NCI-H82 (cell line): Measurements from ENCODE around the gene GIMAP2.
"Not testable (repeated sequence)": the region's sequence is repeated elsewhere in the genome, so short reads cannot be mapped to it uniquely, and the experiment has no call there.

Experiments used
- DNase-seq: peaks from one replicate; lab custom pipeline; 2025; lab: John Stamatoyannopoulos, UW

The GIMAP2 gene

GRCh38 chr7:150685219-150686029, at the start of gene GIMAP2:
TSS of gene GIMAP2 (plus strand) at chr7:150685706. CDS start at chr7:150687060, 1,354 bp downstream.
- no peak for DNase-seq

GRCh38 chr7:150641854-150642253, 43.7 kb upstream of the GIMAP2 start:
- DNase-seq, result no peak

- no peak for DNase-seq
These were observed 42.6 kb upstream of the GIMAP2 start for GRCh38 chr7:150642926-150643325.

- no peak for DNase-seq
These were observed 40.1 kb upstream of the GIMAP2 start for GRCh38 chr7:150645259-150646020.

- no peak for DNase-seq
These were observed 37.0 kb upstream of the GIMAP2 start for GRCh38 chr7:150648353-150649079.

GRCh38 chr7:150649080-150649385, 36.5 kb upstream of the GIMAP2 start:
- no peak for DNase-seq

- DNase-seq, result no peak
These were observed 30.8 kb upstream of the GIMAP2 start for GRCh38 chr7:150654692-150655091.

- no peak for DNase-seq
These were observed 29.5 kb upstream of the GIMAP2 start for GRCh38 chr7:150656047-150656446.

GRCh38 chr7:150657526-150657925, 28.0 kb upstream of the GIMAP2 start:
- DNase-seq, result no peak

- no peak for DNase-seq
These were observed 24.4 kb upstream of the GIMAP2 start for GRCh38 chr7:150660939-150661613.

GRCh38 chr7:150662821-150663220, 22.7 kb upstream of the GIMAP2 start:
- not testable (repeated sequence) for DNase-seq

GRCh38 chr7:150663802-150664494, 21.6 kb upstream of the GIMAP2 start:
- DNase-seq, result no peak

GRCh38 chr7:150665089-150665748, 20.3 kb upstream of the GIMAP2 start:
- no peak for DNase-seq

GRCh38 chr7:150665896-150666295, 19.6 kb upstream of the GIMAP2 start:
- DNase-seq, result no peak

GRCh38 chr7:150666412-150666811, 19.1 kb upstream of the GIMAP2 start:
- DNase-seq, result no peak

GRCh38 chr7:150668472-150668911, 17.0 kb upstream of the GIMAP2 start:
- no peak for DNase-seq

GRCh38 chr7:150668977-150669376, 16.5 kb upstream of the GIMAP2 start:
- DNase-seq, result no peak

GRCh38 chr7:150671798-150672585, 13.5 kb upstream of the GIMAP2 start:
- DNase-seq, result not testable (repeated sequence)

GRCh38 chr7:150675714-150676113, 9.8 kb upstream of the GIMAP2 start:
- DNase-seq, result no peak

- DNase-seq, result not testable (repeated sequence)
These were observed 9.2 kb upstream of the GIMAP2 start for GRCh38 chr7:150676276-150676675.
